Measurements from ENCODE around the gene MYL5. TPM values are rescaled to one million over a fixed set of nuclear protein-coding genes. Genes with fewer than 3 reads are reported as not detected.
"Not testable (repeated sequence)": the region's sequence is repeated elsewhere in the genome, so short reads cannot be mapped to it uniquely, and the experiment has no call there.

MYL5 gene
- total and polyA plus RNA-seq, 2 donors: 32.9 to 34.1 TPM

GRCh38 chr4:730946-731904, 56.9 kb downstream of the MYL5 start:
- not testable (repeated sequence) for H3K27me3 ChIP-seq (ENCODE audit: control insufficient read depth in 2 of 2, insufficient read depth in 1 of 2, low read length in 1 of 2); H3K27ac ChIP-seq (ENCODE audit: low read depth in 1 of 2, low read length in 1 of 2); H3K4me3 ChIP-seq (ENCODE audit: low read length in 2 of 2); H3K4me1 ChIP-seq (ENCODE audit: control insufficient read depth in 2 of 2, insufficient read depth in 2 of 2, low read length in 2 of 2); DNase-seq (ENCODE audit: low read depth in 6 of 9, low spot score in 9 of 9)
- WGBS: 97% methylated on average over 53 of the region's 68 CpGs
- H3K9me3 ChIP-seq (ENCODE audit: control insufficient read depth in 2 of 2, insufficient read depth in 1 of 2, low read length in 1 of 2): peaks cover 0 to 17% of the 10 kb centered on the region in 2 donors
- H3K36me3 ChIP-seq (ENCODE audit: control insufficient read depth in 2 of 2, insufficient read depth in 2 of 2, low read length in 1 of 2): peaks cover 42 to 59% of the 10 kb centered on the region in 2 donors

Other genes starting within 250 kb of the MYL5 start
- 25.6 TPM for gene ZNF721, start 175.4 kb upstream of the MYL5 start, total RNA-seq
- 19.3 TPM for gene ZNF721, start 175.4 kb upstream of the MYL5 start, polyA plus RNA-seq
- 24.8 TPM for gene PIGG, start 175.3 kb upstream of the MYL5 start, total RNA-seq
- gene PIGG, start 175.3 kb upstream of the MYL5 start, polyA plus RNA-seq: 89.2 TPM
- gene TMEM271, start 98.2 kb upstream of the MYL5 start, total RNA-seq: 0.05 TPM
- 0.02 TPM for gene TMEM271, start 98.2 kb upstream of the MYL5 start, polyA plus RNA-seq
- gene PDE6B, start 49.0 kb upstream of the MYL5 start, total RNA-seq: 22.5 TPM
- gene PDE6B, start 49.0 kb upstream of the MYL5 start, polyA plus RNA-seq: 7.7 TPM
- 602 TPM for gene ATP5ME, start 266 bp upstream of the MYL5 start, total RNA-seq
- 492 TPM for gene ATP5ME, start 266 bp upstream of the MYL5 start, polyA plus RNA-seq
- gene SLC49A3, start 14.6 kb downstream of the MYL5 start, total RNA-seq: 1.2 TPM
- 4.8 TPM for gene SLC49A3, start 14.6 kb downstream of the MYL5 start, polyA plus RNA-seq
- 30.6 TPM for gene PCGF3, start 31.3 kb downstream of the MYL5 start, total RNA-seq
- 93.4 TPM for gene PCGF3, start 31.3 kb downstream of the MYL5 start, polyA plus RNA-seq
- gene CPLX1, start 151.6 kb downstream of the MYL5 start, total RNA-seq: 3.5 TPM
- 7.9 TPM for gene CPLX1, start 151.6 kb downstream of the MYL5 start, polyA plus RNA-seq